ENCODE data around the gene OR2T35.

DNA sequence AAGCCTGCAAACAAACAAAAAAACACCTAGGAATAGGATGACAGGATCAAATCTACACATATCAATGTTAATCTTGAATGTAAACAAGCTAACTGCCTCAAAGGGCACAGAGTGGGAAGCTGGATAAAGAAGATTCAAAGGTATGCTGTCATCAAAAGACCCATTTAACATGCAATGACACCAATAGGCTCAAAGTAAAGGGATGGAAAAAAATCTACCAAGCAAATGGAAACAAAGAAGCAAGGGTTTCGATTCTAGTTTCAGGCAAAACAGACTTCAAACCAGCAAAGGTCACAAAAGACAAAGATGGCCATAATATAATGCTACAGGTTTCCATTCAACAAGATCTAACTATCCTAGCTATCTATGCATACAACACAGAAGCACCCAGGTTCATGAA is 31.3 kb downstream of the OR2T35 start:
- TF ChIP-seq JUND (IDR thresholded peaks at IDR 0.05) (no peak), POLR2A (IDR thresholded peaks at IDR 0.05; ENCODE audit: borderline replicate concordance, extremely low read depth, insufficient read depth, insufficient read length) (no peak), FOSL1 (IDR thresholded peaks at IDR 0.05; ENCODE audit: low read depth) (no peak), POLR2AphosphoS5 (IDR thresholded peaks at IDR 0.05; ENCODE audit: low read depth, low read length) (no peak), SP1 (IDR thresholded peaks at IDR 0.05; ENCODE audit: low read depth) (no peak), EZH2phosphoT487 (IDR thresholded peaks at IDR 0.05; ENCODE audit: borderline replicate concordance) (no peak)
- TF ChIP-seq, protein P1, sequence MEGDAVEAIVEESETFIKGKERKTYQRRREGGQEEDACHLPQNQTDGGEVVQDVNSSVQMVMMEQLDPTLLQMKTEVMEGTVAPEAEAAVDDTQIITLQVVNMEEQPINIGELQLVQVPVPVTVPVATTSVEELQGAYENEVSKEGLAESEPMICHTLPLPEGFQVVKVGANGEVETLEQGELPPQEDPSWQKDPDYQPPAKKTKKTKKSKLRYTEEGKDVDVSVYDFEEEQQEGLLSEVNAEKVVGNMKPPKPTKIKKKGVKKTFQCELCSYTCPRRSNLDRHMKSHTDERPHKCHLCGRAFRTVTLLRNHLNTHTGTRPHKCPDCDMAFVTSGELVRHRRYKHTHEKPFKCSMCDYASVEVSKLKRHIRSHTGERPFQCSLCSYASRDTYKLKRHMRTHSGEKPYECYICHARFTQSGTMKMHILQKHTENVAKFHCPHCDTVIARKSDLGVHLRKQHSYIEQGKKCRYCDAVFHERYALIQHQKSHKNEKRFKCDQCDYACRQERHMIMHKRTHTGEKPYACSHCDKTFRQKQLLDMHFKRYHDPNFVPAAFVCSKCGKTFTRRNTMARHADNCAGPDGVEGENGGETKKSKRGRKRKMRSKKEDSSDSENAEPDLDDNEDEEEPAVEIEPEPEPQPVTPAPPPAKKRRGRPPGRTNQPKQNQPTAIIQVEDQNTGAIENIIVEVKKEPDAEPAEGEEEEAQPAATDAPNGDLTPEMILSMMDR (IDR thresholded peaks at IDR 0.05 in 2 of 3, conservative IDR thresholded peaks at IDR 0.05 in 1 of 3; ENCODE audit: borderline replicate concordance in 1 of 3, insufficient read depth in 1 of 3, low read depth in 2 of 3, low read length in 2 of 3), result no peak
